Activated CD4-positive, alpha-beta T cell treated with anti-CD3 and anti-CD28 coated beads, Interleukin-2, amount 10 ng/mL, durations not matched to agents 7 days and 5 days (primary cell): ENCODE data around the gene GATA6. TPM values are rescaled to one million over a fixed set of nuclear protein-coding genes. Genes with fewer than 3 reads are reported as not detected.
"Not testable (repeated sequence)": the region's sequence is repeated elsewhere in the genome, so short reads cannot be mapped to it uniquely, and the experiment has no call there.

Experiments used
- CTCF ChIA-PET: fragments of 350-600 bp; sonication (Branson Sonifier 250); formaldehyde crosslinking; loops from one replicate; lab custom pipeline; 2021; ENCODE audit warnings: antibody characterized with exemption; lab: Charles Lee
- POLR2A ChIA-PET: fragments of 350-600 bp; sonication (Branson Sonifier 250); formaldehyde crosslinking; loops from one replicate; lab custom pipeline; 2021; ENCODE audit warnings: antibody characterized with exemption; lab: Charles Lee
- DNase-seq: peaks from one replicate; pipeline ENCODE4 v3.0.0-alpha.2; 2020
- H3K27ac Mint-ChIP-seq: one replicate; pipeline ENCODE4 v1.8.0; 2021; ENCODE audit warnings: mild to moderate bottlenecking, moderate library complexity, mixed read lengths
- H3K27me3 Mint-ChIP-seq: one replicate; pipeline ENCODE4 v1.8.0; 2021; ENCODE audit warnings: mixed read lengths
- H3K36me3 Mint-ChIP-seq: one replicate; pipeline ENCODE4 v1.8.0; 2021; ENCODE audit warnings: low read depth, mixed read lengths
- H3K4me1 Mint-ChIP-seq: one replicate; pipeline ENCODE4 v1.8.0; 2021; ENCODE audit warnings: mixed read lengths
- H3K4me3 Mint-ChIP-seq: one replicate; pipeline ENCODE4 v1.8.0; 2021; ENCODE audit warnings: mild to moderate bottlenecking, moderate library complexity, mixed read lengths
- H3K9me3 Mint-ChIP-seq: one replicate; pipeline ENCODE4 v1.8.0; 2021; ENCODE audit warnings: mixed read lengths
- total RNA-seq, 2 experiments: library from RNA; stranded (reverse); gene quantifications; one replicate each; pipeline ENCODE4 v1.2.3, GENCODE V29; 2021

GATA6 gene
- total RNA-seq, 2 experiments from 2014 or later: not detected

DNA sequence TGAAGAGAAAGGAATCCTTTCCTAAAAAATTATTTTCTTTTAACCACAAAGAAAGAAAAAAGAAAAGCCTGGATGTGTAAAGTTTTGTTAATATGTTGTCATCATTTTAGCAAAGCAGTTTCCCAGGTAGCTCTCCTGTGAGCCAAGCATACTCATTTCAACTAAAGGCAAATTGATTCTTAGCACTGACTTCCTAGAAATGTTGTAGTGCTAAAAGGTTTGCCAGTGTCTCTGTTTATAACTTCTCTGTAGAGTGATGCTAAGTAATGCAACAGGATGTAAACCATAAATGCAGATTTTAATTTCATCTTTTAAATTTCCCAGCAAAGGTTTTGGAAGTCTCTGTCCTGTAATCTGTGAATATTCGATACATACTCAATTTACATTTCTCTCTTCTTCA is 10.2 kb downstream of the GATA6 start:
- no peaks in the 10 kb centered on the region for H3K9me3 Mint-ChIP-seq
- H3K27ac Mint-ChIP-seq: no peak overlapping the region
- peaks cover 36% of the 10 kb centered on the region for H3K27me3 Mint-ChIP-seq
- H3K36me3 Mint-ChIP-seq: no peaks in the 10 kb centered on the region
- no peak for DNase-seq
- H3K4me1 Mint-ChIP-seq: no peaks in the 10 kb centered on the region
- CTCF ChIA-PET: interaction anchor here (0.6 kb wide), 1 partner anchor 34 kb away, joined by 3 read pairs; no protein-coding TSS in a partner anchor
- H3K4me3 Mint-ChIP-seq: no peak overlapping the region
- POLR2A ChIA-PET: no interaction called here

DNA sequence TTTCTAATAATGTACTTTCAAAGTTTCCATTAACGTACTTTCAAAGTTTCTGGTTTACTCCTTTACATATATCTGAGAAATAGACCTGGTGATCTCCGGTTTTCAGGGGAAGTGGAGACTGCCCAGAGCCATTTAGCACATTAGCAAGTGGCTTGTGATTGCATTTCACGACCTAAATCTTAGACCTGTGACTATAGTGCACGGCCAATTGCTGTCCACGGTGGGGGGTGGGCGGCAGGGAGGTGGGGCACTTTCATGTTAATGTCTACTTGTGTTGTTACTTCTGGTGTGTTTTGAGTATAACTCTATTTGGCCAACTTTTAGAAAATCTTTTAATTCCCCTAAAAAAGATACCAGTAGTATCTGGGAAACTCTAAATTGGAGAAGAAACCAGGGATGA is 11.3 kb downstream of the GATA6 start:
- no peak overlapping the region for H3K27ac Mint-ChIP-seq
- no peak overlapping the region for H3K4me3 Mint-ChIP-seq
- no peaks in the 10 kb centered on the region for H3K36me3 Mint-ChIP-seq
- ChIA-PET POLR2A (no interaction called here), CTCF (no interaction called here)
- H3K4me1 Mint-ChIP-seq: no peaks in the 10 kb centered on the region
- H3K27me3 Mint-ChIP-seq: peaks cover 26% of the 10 kb centered on the region
- no peak for DNase-seq
- H3K9me3 Mint-ChIP-seq: no peaks in the 10 kb centered on the region

DNA sequence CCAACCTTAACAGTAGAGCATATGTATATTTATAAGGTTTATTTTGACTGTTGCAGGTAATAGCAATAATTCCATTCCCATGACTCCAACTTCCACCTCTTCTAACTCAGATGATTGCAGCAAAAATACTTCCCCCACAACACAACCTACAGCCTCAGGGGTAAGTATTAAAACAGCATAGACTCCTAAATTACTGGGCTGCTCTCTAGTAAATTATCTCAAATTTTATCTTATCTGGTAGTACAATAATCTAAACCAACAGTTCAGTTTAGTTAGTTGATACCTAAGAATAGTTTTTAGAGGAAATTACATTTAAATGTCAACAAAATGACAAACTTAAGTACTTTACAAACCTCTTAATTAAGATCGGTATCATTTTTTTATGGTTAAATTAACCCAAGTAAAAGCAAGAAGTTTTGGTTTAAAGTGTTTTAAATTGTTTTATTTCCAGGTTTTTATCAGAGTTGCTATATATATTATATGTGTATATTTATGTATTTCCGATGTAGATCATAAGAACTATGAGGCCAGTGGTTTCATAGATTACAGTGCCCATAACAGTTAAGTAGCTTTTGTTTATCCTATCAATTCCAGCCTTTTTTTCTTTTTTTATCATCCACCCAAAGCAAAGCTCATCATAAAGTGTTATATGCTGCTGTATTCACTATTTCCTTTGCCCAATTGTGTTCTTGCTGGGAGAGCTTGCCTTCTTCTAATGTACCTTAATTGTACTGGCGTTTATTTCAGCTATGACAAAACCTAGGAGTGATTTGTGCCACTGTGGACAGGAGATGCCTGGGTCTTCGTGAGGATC is 13.7 kb downstream of the GATA6 start:
- ChIA-PET CTCF (interaction anchor here (1.4 kb wide), 1 partner anchor 15 kb away, joined by 3 read pairs; no protein-coding TSS in a partner anchor), POLR2A (no interaction called here)
- no peaks in the 10 kb centered on the region for H3K4me1 Mint-ChIP-seq
- H3K9me3 Mint-ChIP-seq: no peaks in the 10 kb centered on the region
- peaks cover 13% of the 10 kb centered on the region for H3K27me3 Mint-ChIP-seq
- H3K36me3 Mint-ChIP-seq: no peaks in the 10 kb centered on the region
- H3K27ac Mint-ChIP-seq: no peak overlapping the region
- no peak for DNase-seq
- no peak overlapping the region for H3K4me3 Mint-ChIP-seq

DNA sequence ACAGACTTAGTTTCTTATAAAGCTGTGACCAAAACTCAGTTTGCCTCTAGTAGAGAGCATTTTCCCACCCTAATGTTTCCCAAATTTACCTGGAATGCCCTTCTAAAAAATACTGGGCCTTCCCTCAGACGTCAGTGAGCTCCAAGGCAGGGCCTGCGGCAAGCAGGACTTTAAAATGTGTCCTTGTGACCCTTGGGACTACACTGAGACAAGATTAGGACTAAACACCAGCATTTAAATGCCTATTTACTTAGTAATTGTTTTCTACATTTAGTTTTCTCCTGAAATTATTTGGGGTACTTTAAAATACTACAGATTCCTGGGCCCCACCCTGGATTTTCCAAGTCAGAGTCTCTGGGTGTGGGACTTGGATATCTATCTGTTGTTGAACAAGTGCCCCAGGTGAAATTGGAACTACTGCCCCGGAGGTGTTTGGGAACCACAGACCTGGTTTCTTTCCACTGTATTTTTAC is 14.3 kb downstream of the GATA6 start:
- peaks cover 11% of the 10 kb centered on the region for H3K27me3 Mint-ChIP-seq
- DNase-seq: no peak
- no peaks in the 10 kb centered on the region for H3K36me3 Mint-ChIP-seq
- no peaks in the 10 kb centered on the region for H3K9me3 Mint-ChIP-seq
- CTCF ChIA-PET: interaction anchor here (1.4 kb wide), 1 partner anchor 14 kb away, joined by 3 read pairs; no protein-coding TSS in a partner anchor
- POLR2A ChIA-PET: no interaction called here
- no peaks in the 10 kb centered on the region for H3K4me1 Mint-ChIP-seq
- H3K4me3 Mint-ChIP-seq: no peak overlapping the region
- H3K27ac Mint-ChIP-seq: no peak overlapping the region

DNA sequence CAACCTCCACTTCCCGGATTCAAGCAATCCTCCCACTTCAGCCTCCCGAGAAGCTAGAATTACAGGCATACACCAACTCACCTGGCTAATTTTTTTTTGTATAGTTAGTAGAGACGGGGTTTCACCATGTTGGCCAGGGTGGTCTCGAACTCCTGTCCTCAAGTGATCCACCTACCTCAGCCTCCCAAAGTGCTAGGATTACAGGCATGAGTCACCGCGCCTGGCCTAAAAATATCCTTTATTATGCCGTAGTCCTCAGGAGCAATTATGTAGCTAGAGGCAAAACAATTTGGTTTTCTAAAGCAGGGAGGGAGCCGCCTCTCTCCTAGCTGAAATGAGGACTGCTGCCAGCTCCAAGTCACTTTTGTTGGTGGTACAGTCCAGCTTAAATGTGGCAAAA is 15.2 kb downstream of the GATA6 start:
- CTCF ChIA-PET: interaction anchor here (0.6 to 1.4 kb wide), 2 partner anchors 13 to 15 kb away, joined by 3 to 7 read pairs; no protein-coding TSS in a partner anchor
- H3K4me3 Mint-ChIP-seq, H3K36me3 Mint-ChIP-seq, DNase-seq, H3K4me1 Mint-ChIP-seq, POLR2A ChIA-PET, H3K27me3 Mint-ChIP-seq, H3K9me3 Mint-ChIP-seq, H3K27ac Mint-ChIP-seq: not testable (repeated sequence)

DNA sequence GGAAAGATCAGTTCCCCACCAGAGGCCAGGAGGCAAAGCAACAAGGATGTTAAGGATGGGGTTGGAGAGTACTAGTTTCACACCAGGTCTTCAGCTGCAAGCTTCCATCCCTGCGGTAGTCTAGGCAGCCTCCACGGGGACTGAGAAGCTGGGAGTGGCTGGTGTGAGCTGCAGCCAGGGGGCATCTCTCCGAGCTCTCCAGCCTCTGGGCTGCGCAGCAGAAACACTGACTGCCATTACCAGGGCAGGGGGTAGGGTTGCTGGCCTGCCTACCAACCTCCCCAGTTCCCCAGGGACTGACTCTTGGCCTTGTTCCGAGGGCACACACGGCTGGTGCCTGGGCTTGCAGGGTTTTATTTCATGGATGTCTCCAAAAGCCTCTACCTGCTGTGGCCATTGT is 15.9 kb downstream of the GATA6 start:
- Mint-ChIP-seq H3K27ac (no peak overlapping the region), H3K36me3 (no peaks in the 10 kb centered on the region), H3K27me3 (peaks cover 5% of the 10 kb centered on the region), H3K9me3 (no peaks in the 10 kb centered on the region), H3K4me1 (no peaks in the 10 kb centered on the region), H3K4me3 (no peak overlapping the region)
- DNase-seq: no peak
- POLR2A ChIA-PET: no interaction called here
- CTCF ChIA-PET: interaction anchor here (0.5 kb wide), 1 partner anchor 804 kb away, joined by 4 read pairs; no protein-coding TSS in a partner anchor

DNA sequence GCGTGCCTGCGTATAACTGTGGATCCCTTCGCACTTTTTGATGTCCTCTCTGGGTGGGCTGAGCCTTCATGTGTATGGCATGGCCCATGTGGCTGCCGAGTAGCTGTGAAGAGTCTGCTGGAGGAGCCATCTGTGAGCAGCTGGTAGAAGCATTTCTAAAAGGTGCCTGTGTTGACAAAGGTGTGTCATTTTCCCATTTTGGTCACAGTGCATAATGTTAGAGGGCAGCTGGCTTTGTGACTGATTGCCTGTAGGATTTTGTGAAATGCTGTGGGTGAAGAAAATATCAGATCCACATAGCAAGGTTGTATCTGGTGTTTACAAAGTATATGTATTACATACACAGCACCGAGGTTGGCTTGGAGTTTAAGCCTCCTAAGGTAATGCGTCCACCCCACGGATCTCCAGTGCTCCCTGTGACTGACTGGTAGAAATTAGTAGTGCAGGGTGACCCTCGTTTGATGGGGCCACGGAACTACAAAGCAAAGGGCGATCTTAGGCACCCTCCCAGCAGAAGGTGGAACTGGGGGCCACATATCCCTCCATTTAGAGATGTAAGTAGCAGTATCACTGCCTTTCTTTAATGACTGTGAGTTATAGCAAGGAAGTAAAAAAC is 16.5 kb downstream of the GATA6 start:
- no peaks in the 10 kb centered on the region for H3K9me3 Mint-ChIP-seq
- H3K27me3 Mint-ChIP-seq: peaks cover 10% of the 10 kb centered on the region
- H3K27ac Mint-ChIP-seq: no peak overlapping the region
- CTCF ChIA-PET: interaction anchor here (0.5 kb wide), 1 partner anchor 804 kb away, joined by 4 read pairs; no protein-coding TSS in a partner anchor
- H3K36me3 Mint-ChIP-seq: no peaks in the 10 kb centered on the region
- POLR2A ChIA-PET: no interaction called here
- H3K4me3 Mint-ChIP-seq: no peak overlapping the region
- no peak for DNase-seq
- H3K4me1 Mint-ChIP-seq: no peaks in the 10 kb centered on the region

DNA sequence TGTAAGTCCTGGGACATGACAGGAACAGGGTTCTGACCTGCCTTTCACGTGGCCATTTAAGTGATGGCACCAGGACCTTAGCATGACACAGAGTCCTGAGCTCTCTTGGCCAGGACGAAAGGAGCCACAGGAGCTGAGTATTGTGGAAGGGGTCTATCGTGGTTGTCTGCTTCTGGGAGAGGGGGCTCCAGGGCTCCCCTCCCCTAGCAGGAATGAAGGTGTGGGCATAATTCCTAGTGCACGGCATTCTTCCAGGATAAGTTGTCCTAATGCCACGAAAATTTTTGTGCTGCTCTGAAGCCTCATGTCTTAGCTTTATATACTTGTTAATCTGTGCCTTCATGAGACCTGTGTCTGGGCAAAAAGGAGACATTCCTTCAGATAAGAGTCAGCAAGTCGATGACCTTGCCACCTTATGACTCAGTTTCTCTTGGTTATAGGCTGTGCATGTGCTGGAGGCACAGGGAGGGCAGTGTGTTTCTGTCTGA is 17.1 kb downstream of the GATA6 start:
- DNase-seq: no peak
- Mint-ChIP-seq H3K9me3 (no peaks in the 10 kb centered on the region), H3K36me3 (no peaks in the 10 kb centered on the region), H3K27me3 (peaks cover 10% of the 10 kb centered on the region), H3K4me3 (no peak overlapping the region), H3K27ac (no peak overlapping the region), H3K4me1 (no peaks in the 10 kb centered on the region)
- ChIA-PET CTCF (no interaction called here), POLR2A (no interaction called here)

DNA sequence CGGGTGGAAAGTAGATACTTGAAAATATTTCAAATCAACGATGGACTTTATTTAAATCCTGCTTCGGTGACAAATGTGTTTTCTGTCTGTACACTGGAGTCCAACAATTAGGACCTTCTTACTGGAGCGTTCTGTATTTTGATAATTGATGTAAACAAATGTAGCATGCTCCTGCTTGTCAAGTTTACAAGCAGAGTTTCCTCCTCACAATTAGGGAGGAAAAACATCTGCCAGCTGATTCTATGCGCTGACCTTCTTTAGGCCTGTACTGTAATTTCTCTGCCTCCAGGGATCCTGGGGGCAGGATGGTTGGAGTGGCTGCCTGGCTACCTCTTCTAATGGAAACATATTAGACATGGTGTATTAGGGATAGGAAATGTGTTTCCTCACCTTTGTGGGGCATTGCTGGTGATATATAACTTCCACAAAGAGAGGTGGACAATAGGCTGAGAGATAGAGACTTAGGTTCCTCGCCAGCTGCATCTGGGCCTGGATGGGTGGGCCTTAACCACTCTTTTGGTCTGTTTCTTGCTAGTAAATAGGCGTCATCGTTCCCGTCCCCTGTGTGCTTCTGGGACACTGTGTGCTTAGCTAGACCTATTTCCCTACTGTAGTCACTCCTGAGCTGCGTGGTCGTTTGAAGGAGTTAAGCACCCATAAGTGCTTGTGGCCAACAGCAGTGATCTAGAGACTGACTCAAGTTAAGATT is 19.3 kb downstream of the GATA6 start:
- Mint-ChIP-seq H3K27me3 (peaks cover 12% of the 10 kb centered on the region), H3K27ac (no peak overlapping the region), H3K36me3 (no peaks in the 10 kb centered on the region), H3K4me3 (no peak overlapping the region), H3K9me3 (no peaks in the 10 kb centered on the region), H3K4me1 (no peaks in the 10 kb centered on the region)
- no peak for DNase-seq
- ChIA-PET POLR2A (no interaction called here), CTCF (interaction anchor here (0.6 to 1.2 kb wide), 2 partner anchors 14 to 211 kb away, joined by 3 to 4 read pairs; no protein-coding TSS in a partner anchor)

DNA sequence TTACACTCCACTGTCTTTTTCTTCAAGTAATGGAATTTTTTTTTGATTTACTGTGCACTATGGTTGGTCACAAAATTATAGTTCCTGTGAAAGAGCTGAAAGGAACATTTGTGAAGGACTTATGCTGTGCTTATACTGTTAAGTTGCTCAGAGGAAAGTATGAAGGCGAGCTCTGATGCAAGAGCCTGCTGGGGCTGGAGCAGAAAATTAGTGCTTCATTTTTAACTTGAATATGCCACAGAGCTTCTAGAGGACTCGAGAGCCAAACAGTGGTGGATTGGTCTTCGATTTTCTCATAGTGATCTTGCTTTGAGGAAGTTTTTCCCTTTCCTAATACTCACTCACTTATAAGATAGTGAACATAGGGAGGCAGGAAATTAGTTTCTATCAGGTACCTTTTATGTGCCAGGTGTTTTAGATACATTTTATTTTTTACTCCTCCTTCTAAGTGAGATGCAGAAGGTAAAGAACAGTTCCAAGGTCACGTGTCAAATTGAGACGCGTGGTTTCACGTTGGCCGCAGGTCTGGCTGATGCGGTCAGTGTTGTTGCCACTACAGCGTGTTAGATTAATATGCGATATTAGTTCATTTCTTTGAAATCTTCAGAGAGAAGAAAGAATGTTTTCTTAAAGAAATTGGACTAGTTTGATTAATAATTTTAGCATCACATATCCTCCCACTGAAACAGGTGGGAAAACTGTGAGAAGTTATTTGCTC is 20.2 kb downstream of the GATA6 start:
- ChIA-PET CTCF (interaction anchor here (0.6 to 1.2 kb wide), 2 partner anchors 15 to 212 kb away, joined by 3 to 4 read pairs; no protein-coding TSS in a partner anchor), POLR2A (no interaction called here)
- Mint-ChIP-seq H3K27me3 (peaks cover 12% of the 10 kb centered on the region), H3K27ac (no peak overlapping the region), H3K4me1 (no peaks in the 10 kb centered on the region), H3K36me3 (no peaks in the 10 kb centered on the region), H3K4me3 (no peak overlapping the region), H3K9me3 (no peaks in the 10 kb centered on the region)
- DNase-seq: no peak

DNA sequence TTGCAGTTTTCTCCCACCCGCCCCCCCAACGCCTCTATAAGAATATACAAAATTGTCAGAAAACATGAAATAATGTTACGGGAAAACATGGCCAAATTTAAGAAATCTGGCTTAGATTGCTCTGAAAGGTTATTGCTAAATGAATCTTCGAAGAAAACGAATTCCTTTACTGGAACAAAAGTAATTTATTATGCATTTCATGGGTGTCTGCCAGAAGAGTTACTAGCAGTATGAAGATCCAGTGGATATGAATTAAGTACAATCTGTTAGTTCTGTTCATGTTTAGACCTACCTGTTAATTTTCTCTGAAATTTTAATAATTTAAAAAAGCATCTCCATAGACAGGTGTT is 21.9 kb downstream of the GATA6 start:
- no peaks in the 10 kb centered on the region for H3K9me3 Mint-ChIP-seq
- CTCF ChIA-PET: no interaction called here
- H3K4me1 Mint-ChIP-seq: no peaks in the 10 kb centered on the region
- no peak overlapping the region for H3K4me3 Mint-ChIP-seq
- no peak overlapping the region for H3K27ac Mint-ChIP-seq
- H3K36me3 Mint-ChIP-seq: no peaks in the 10 kb centered on the region
- POLR2A ChIA-PET: no interaction called here
- DNase-seq: no peak
- peaks cover 12% of the 10 kb centered on the region for H3K27me3 Mint-ChIP-seq

DNA sequence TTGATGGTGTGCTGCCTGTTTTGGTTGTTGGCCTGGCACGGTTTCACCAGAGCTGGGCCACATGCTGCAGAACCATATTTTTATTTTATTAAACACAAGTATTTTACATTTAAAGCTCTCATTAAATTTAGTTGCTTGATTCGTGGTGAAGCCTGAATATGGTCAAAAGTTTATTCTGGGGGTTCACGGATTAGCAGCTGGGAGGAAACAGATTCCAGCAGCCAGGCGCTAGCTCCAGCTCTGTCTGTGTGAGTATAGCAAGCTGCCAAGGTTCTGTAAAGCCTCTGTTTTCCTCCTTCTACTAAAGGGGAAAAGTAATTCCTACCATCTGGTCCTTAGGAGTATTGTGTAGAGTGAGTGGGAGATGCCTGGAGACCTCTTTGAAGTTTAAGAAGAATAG is 22.5 kb downstream of the GATA6 start:
- H3K9me3 Mint-ChIP-seq: no peaks in the 10 kb centered on the region
- POLR2A ChIA-PET: no interaction called here
- CTCF ChIA-PET: no interaction called here
- no peaks in the 10 kb centered on the region for H3K36me3 Mint-ChIP-seq
- peaks cover 12% of the 10 kb centered on the region for H3K27me3 Mint-ChIP-seq
- no peak overlapping the region for H3K27ac Mint-ChIP-seq
- H3K4me1 Mint-ChIP-seq: no peaks in the 10 kb centered on the region
- DNase-seq: no peak
- H3K4me3 Mint-ChIP-seq: no peak overlapping the region
